ENCODE results near the gene NDUFA8. TPM values are rescaled to one million over a fixed set of nuclear protein-coding genes. Genes with fewer than 3 reads are reported as not detected.

The NDUFA8 gene
- total RNA-seq, 1 experiment from 2014 or later: 42.7 TPM

DNA sequence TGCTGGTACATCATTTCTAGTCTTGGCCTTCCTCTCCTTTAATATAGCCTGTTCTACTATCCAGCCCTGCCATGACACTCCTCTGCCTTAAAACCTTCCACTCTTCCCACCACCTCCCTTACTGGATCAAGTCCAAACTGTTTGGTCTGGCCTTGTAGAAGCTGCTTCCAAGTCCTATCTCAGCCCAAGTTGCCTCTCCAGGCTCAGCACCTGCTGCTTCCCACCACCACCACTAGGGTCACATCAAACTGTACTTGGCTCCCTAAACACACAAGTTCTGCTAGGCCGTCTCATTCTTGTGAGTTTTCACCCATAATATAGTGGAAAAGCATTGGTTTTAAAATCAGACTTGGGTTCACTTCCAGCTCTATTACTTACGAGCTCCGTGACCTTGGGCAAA is 1.4 kb downstream of the NDUFA8 start:
- H3K36me3 ChIP-seq (ENCODE audit: insufficient read depth, low read length): no peaks in the 10 kb centered on the region; the same call in 1 of the 2 replicates
- peak overlapping the region; percentile 90 for H3K4me2 ChIP-seq (ENCODE audit: low read depth, low read length, poor library complexity, severe bottlenecking)
- peaks cover 8% of the 10 kb centered on the region; the same call in 1 of the 2 replicates for H3K9me3 ChIP-seq (ENCODE audit: low read length)
- peaks cover 42% of the 10 kb centered on the region for H3K4me1 ChIP-seq (ENCODE audit: low read length)
- H3K4me3 ChIP-seq (ENCODE audit: low read length): peak overlapping the region; percentile 76; the same call in 1 of the 2 replicates
- no peak overlapping the region for H3K27ac ChIP-seq (ENCODE audit: low read length)
- H3K9me2 ChIP-seq (replicated peaks; ENCODE audit: insufficient read depth, low read length): no peaks in the 10 kb centered on the region
- peak; percentile 79 for DNase-seq
- H3K27me3 ChIP-seq (ENCODE audit: low read length): no peaks in the 10 kb centered on the region
- peaks cover 62% of the 10 kb centered on the region for H3K79me2 ChIP-seq (ENCODE audit: low read length)
- H4K20me1 ChIP-seq (ENCODE audit: insufficient read depth, low read depth, low read length): 0 out of 2 replicates have a peak, but pooled peaks cover 6% of the 10 kb centered on the region
- no peak overlapping the region for H2AFZ ChIP-seq (ENCODE audit: low read length)
- 0 out of 2 replicates have a peak overlapping the region, but pooled peaks have one; percentile 26 for H3K9ac ChIP-seq (ENCODE audit: low read length)

DNA sequence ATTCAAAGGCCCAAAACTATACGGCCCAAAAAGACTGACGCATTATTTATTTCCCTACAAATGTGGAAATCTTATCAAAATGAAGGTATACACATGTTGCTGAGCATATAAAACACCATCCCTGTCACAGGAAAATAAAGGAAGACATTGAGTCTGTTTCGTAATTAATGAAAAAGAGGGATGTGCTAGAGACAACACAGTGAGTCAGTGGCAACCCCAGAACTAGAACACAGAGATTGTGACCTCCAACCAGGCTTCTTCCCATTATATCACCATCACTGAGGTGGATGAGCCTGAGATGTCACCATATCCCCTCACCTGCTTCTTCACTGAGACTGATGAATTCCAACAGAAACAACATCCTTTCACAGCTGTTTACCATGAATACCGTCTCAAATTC is 3.8 kb downstream of the NDUFA8 start:
- H3K9me2 ChIP-seq (replicated peaks; ENCODE audit: insufficient read depth, low read length): no peaks in the 10 kb centered on the region
- H3K9ac ChIP-seq (ENCODE audit: low read length): no peak overlapping the region
- no peaks in the 10 kb centered on the region for H3K9me3 ChIP-seq (ENCODE audit: low read length)
- H3K27me3 ChIP-seq (ENCODE audit: low read length): no peaks in the 10 kb centered on the region
- no peak overlapping the region for H3K4me2 ChIP-seq (ENCODE audit: low read depth, low read length, poor library complexity, severe bottlenecking)
- no peak for DNase-seq
- peaks cover 84% of the 10 kb centered on the region for H3K79me2 ChIP-seq (ENCODE audit: low read length)
- H3K4me3 ChIP-seq (ENCODE audit: low read length): no peak overlapping the region
- H2AFZ ChIP-seq (ENCODE audit: low read length): no peak overlapping the region
- H3K36me3 ChIP-seq (ENCODE audit: insufficient read depth, low read length): peaks cover 12% of the 10 kb centered on the region; the same call in 1 of the 2 replicates
- peaks cover 42% of the 10 kb centered on the region for H3K4me1 ChIP-seq (ENCODE audit: low read length)
- 0 out of 2 replicates have a peak, but pooled peaks cover 11% of the 10 kb centered on the region for H4K20me1 ChIP-seq (ENCODE audit: insufficient read depth, low read depth, low read length)
- no peak overlapping the region for H3K27ac ChIP-seq (ENCODE audit: low read length)

- Histone ChIP-seq H3K4me1 (ENCODE audit: low read length) (peaks cover 19% of the 10 kb centered on the region), H3K9ac (ENCODE audit: low read length) (no peak overlapping the region), H3K9me3 (ENCODE audit: low read length) (no peaks in the 10 kb centered on the region), H3K4me2 (ENCODE audit: low read depth, low read length, poor library complexity, severe bottlenecking) (no peak overlapping the region), H3K27ac (ENCODE audit: low read length) (no peak overlapping the region), H3K4me3 (ENCODE audit: low read length) (no peak overlapping the region), H2AFZ (ENCODE audit: low read length) (no peak overlapping the region), H3K9me2 (replicated peaks; ENCODE audit: insufficient read depth, low read length) (no peaks in the 10 kb centered on the region), H3K79me2 (ENCODE audit: low read length) (peaks cover 75% of the 10 kb centered on the region), H4K20me1 (ENCODE audit: insufficient read depth, low read depth, low read length) (0 out of 2 replicates have a peak, but pooled peaks cover 11% of the 10 kb centered on the region), H3K36me3 (ENCODE audit: insufficient read depth, low read length) (peaks cover 33% of the 10 kb centered on the region; the same call in 1 of the 2 replicates), H3K27me3 (ENCODE audit: low read length) (no peaks in the 10 kb centered on the region)
- no peak for DNase-seq
These were observed 8.2 kb downstream of the NDUFA8 start for GRCh38 chr9:122151267-122151828.

- no peak overlapping the region for H3K4me2 ChIP-seq (ENCODE audit: low read depth, low read length, poor library complexity, severe bottlenecking)
- H3K4me1 ChIP-seq (ENCODE audit: low read length): no peaks in the 10 kb centered on the region
- no peak overlapping the region for H3K4me3 ChIP-seq (ENCODE audit: low read length)
- H2AFZ ChIP-seq (ENCODE audit: low read length): no peak overlapping the region
- H3K79me2 ChIP-seq (ENCODE audit: low read length): peaks cover 19% of the 10 kb centered on the region
- peaks cover 41% of the 10 kb centered on the region; the same call in 1 of the 2 replicates for H3K36me3 ChIP-seq (ENCODE audit: insufficient read depth, low read length)
- DNase-seq: no peak
- no peaks in the 10 kb centered on the region for H3K27me3 ChIP-seq (ENCODE audit: low read length)
- peaks cover 8% of the 10 kb centered on the region; the same call in 1 of the 2 replicates for H4K20me1 ChIP-seq (ENCODE audit: insufficient read depth, low read depth, low read length)
- H3K9me3 ChIP-seq (ENCODE audit: low read length): no peaks in the 10 kb centered on the region
- H3K9ac ChIP-seq (ENCODE audit: low read length): no peak overlapping the region
- no peak overlapping the region for H3K27ac ChIP-seq (ENCODE audit: low read length)
- H3K9me2 ChIP-seq (replicated peaks; ENCODE audit: insufficient read depth, low read length): no peaks in the 10 kb centered on the region
These were observed 14.1 kb downstream of the NDUFA8 start for GRCh38 chr9:122145592-122145863.

DNA sequence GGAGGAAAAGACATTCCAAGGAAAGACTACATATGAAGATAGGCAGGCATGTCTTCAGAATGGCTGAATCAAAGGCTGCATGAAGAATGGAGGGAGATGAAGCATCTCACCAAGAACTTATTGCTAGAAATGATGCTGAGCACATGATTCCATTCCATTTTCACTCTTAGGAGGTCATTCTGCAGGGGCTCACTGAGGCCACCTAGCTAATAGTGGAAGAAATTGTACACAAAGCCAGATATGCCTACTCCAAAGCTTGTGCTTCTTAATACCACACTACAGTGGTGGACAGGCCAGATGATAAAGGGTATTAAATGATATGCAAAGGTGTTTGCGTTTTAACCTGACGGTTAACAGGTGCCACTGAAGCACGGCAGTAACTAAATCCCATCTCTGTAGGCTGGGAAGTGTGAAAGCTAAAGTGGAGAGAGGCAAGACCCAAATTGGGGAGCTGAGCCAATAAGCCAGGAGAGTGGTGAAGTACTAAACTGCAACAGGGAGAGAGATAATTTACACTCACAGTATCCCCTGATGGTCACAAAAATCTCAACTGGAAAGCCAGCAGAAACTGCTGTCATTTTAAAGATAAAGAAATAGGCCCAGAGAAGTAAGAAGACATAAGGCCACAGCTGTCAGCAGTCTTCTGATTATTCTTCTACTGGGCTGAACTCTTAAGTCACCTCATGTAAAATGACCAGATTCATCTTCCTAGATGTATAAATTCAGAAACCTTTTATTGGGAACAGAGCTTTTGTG is 14.6 kb downstream of the NDUFA8 start:
- Histone ChIP-seq H4K20me1 (ENCODE audit: insufficient read depth, low read depth, low read length) (peaks cover 8% of the 10 kb centered on the region; the same call in 1 of the 2 replicates), H3K4me3 (ENCODE audit: low read length) (no peak overlapping the region), H3K36me3 (ENCODE audit: insufficient read depth, low read length) (peaks cover 38% of the 10 kb centered on the region; the same call in 1 of the 2 replicates), H2AFZ (ENCODE audit: low read length) (no peak overlapping the region), H3K9me2 (replicated peaks; ENCODE audit: insufficient read depth, low read length) (no peaks in the 10 kb centered on the region), H3K27ac (ENCODE audit: low read length) (no peak overlapping the region), H3K9ac (ENCODE audit: low read length) (no peak overlapping the region), H3K79me2 (ENCODE audit: low read length) (peaks cover 15% of the 10 kb centered on the region), H3K4me2 (ENCODE audit: low read depth, low read length, poor library complexity, severe bottlenecking) (no peak overlapping the region), H3K27me3 (ENCODE audit: low read length) (no peaks in the 10 kb centered on the region), H3K4me1 (ENCODE audit: low read length) (no peaks in the 10 kb centered on the region), H3K9me3 (ENCODE audit: low read length) (no peaks in the 10 kb centered on the region)
- peak; percentile 49 for DNase-seq

- Histone ChIP-seq H3K9ac (ENCODE audit: low read length) (no peak overlapping the region), H3K27ac (ENCODE audit: low read length) (no peak overlapping the region), H3K27me3 (ENCODE audit: low read length) (no peaks in the 10 kb centered on the region), H3K4me2 (ENCODE audit: low read depth, low read length, poor library complexity, severe bottlenecking) (no peak overlapping the region), H3K36me3 (ENCODE audit: insufficient read depth, low read length) (peaks cover 38% of the 10 kb centered on the region; the same call in 1 of the 2 replicates), H2AFZ (ENCODE audit: low read length) (no peak overlapping the region), H3K4me1 (ENCODE audit: low read length) (no peaks in the 10 kb centered on the region), H3K9me3 (ENCODE audit: low read length) (no peaks in the 10 kb centered on the region), H3K9me2 (replicated peaks; ENCODE audit: insufficient read depth, low read length) (no peaks in the 10 kb centered on the region), H4K20me1 (ENCODE audit: insufficient read depth, low read depth, low read length) (peaks cover 8% of the 10 kb centered on the region; the same call in 1 of the 2 replicates), H3K4me3 (ENCODE audit: low read length) (no peak overlapping the region), H3K79me2 (ENCODE audit: low read length) (peaks cover 4% of the 10 kb centered on the region)
- DNase-seq: no peak
These were observed 15.6 kb downstream of the NDUFA8 start for GRCh38 chr9:122143876-122144405.

DNA sequence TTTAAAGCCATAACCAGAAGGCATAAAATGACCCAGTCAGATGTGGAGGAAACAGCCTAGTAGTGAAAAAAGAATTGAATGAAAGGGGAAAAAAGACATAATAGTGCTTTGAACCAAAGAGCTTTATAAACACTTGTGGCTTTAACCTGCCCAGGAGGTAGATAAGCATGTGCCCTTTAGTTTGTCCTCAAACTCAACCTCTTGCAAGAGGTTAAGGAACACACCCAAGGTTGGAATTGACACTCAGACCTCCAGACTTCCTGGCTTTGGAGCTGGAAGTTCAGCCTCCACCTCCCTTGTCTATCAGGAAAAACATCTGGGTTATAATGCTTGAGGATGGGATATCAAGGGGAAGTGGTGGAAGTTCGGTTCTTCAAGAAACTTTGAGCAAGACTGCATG is 16.3 kb downstream of the NDUFA8 start:
- Histone ChIP-seq H3K4me2 (ENCODE audit: low read depth, low read length, poor library complexity, severe bottlenecking) (no peak overlapping the region), H3K27ac (ENCODE audit: low read length) (no peak overlapping the region), H3K36me3 (ENCODE audit: insufficient read depth, low read length) (peaks cover 34% of the 10 kb centered on the region; the same call in 1 of the 2 replicates), H3K9me2 (replicated peaks; ENCODE audit: insufficient read depth, low read length) (no peaks in the 10 kb centered on the region), H2AFZ (ENCODE audit: low read length) (no peak overlapping the region), H3K4me1 (ENCODE audit: low read length) (no peaks in the 10 kb centered on the region), H3K27me3 (ENCODE audit: low read length) (no peaks in the 10 kb centered on the region), H3K9me3 (ENCODE audit: low read length) (no peaks in the 10 kb centered on the region), H3K4me3 (ENCODE audit: low read length) (no peak overlapping the region), H3K79me2 (ENCODE audit: low read length) (no peaks in the 10 kb centered on the region; the same call in 1 of the 2 replicates), H3K9ac (ENCODE audit: low read length) (no peak overlapping the region), H4K20me1 (ENCODE audit: insufficient read depth, low read depth, low read length) (peaks cover 8% of the 10 kb centered on the region; the same call in 1 of the 2 replicates)
- DNase-seq: no peak

DNA sequence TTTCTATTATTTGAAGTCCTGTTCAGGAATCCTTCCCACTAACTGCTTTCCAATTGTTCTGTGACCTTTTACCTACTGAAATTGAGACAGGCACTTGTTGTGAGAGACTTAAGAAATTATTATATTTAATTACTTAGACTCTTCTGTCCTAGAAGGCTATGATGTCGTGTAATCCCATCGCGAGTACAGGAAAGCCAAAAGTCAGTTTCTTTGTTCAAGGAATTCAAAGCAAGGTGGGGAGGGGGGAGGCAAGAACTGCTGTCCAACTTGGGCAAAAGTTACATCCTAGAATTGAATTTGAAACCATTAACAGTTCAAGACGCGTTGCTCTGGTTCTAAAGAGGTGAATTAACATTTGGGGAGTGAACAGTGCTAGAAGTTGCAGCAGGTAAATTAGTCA is 17.9 kb downstream of the NDUFA8 start:
- peaks cover 8% of the 10 kb centered on the region; the same call in 1 of the 2 replicates for H4K20me1 ChIP-seq (ENCODE audit: insufficient read depth, low read depth, low read length)
- no peak overlapping the region for H3K4me3 ChIP-seq (ENCODE audit: low read length)
- peaks cover 22% of the 10 kb centered on the region; the same call in 1 of the 2 replicates for H3K36me3 ChIP-seq (ENCODE audit: insufficient read depth, low read length)

More for the DNA sequence above, 17.9 kb downstream of the NDUFA8 start:
- Histone ChIP-seq H3K4me2 (ENCODE audit: low read depth, low read length, poor library complexity, severe bottlenecking) (no peak overlapping the region), H3K79me2 (ENCODE audit: low read length) (no peaks in the 10 kb centered on the region), H3K4me1 (ENCODE audit: low read length) (no peaks in the 10 kb centered on the region), H3K9me2 (replicated peaks; ENCODE audit: insufficient read depth, low read length) (no peaks in the 10 kb centered on the region), H3K9ac (ENCODE audit: low read length) (no peak overlapping the region), H3K27me3 (ENCODE audit: low read length) (no peaks in the 10 kb centered on the region), H3K9me3 (ENCODE audit: low read length) (no peaks in the 10 kb centered on the region), H3K27ac (ENCODE audit: low read length) (no peak overlapping the region), H2AFZ (ENCODE audit: low read length) (no peak overlapping the region)
- DNase-seq: no peak
